ENCODE data around the gene SOX6. TPM values are rescaled to one million over a fixed set of nuclear protein-coding genes. Genes with fewer than 3 reads are reported as not detected.

SOX6 gene
- total RNA-seq, 1 donor from 2014 or later: 7.6 TPM

- H4K20me1 ChIP-seq (ENCODE audit: low read depth): no peaks in the 10 kb centered on the region
- H3K4me2 ChIP-seq: no peak overlapping the region
- Mint-ChIP-seq H3K9me3 (peaks cover 9% of the 10 kb centered on the region), H3K4me1 (peaks cover 21% of the 10 kb centered on the region), H3K4me3 (no peak overlapping the region), H3K27ac (no peak overlapping the region), H3K36me3 (peaks cover 9% of the 10 kb centered on the region), H3K27me3 (ENCODE audit: insufficient read depth, low read depth) (peaks cover 2% of the 10 kb centered on the region)
- peaks cover 28% of the 10 kb centered on the region for H3K4me1 ChIP-seq
- H3K9ac ChIP-seq: no peak overlapping the region
- no peak for DNase-seq (ENCODE audit: low spot score)
- no peaks in the 10 kb centered on the region for H3K36me3 ChIP-seq
- no peaks in the 10 kb centered on the region for H3K79me2 ChIP-seq (ENCODE audit: low read depth)
- no peak overlapping the region for H2AFZ ChIP-seq (replicated peaks)
- no peaks in the 10 kb centered on the region for H3K9me3 ChIP-seq (ENCODE audit: low read depth)
- H3K27me3 ChIP-seq: no peaks in the 10 kb centered on the region
- H3K27ac ChIP-seq: no peak overlapping the region
- TF ChIP-seq EZH2phosphoT487 (IDR thresholded peaks at IDR 0.05) (no peak), EZH2 (IDR thresholded peaks at IDR 0.05) (no peak), CTCF (IDR thresholded peaks at IDR 0.05) (no peak)
- no peaks in the 10 kb centered on the region for H3F3A ChIP-seq (ENCODE audit: low read depth)
- H3K4me3 ChIP-seq: no peak overlapping the region
Observed at GRCh38 chr11:16099343-16099900, 256.9 kb downstream of the SOX6 start.

- H3K27me3 Mint-ChIP-seq (ENCODE audit: insufficient read depth, low read depth): peaks cover 4% of the 10 kb centered on the region
- DNase-seq (ENCODE audit: low spot score): no peak
- Histone ChIP-seq H3K79me2 (ENCODE audit: low read depth) (no peaks in the 10 kb centered on the region), H3F3A (ENCODE audit: low read depth) (no peaks in the 10 kb centered on the region), H2AFZ (replicated peaks) (no peak overlapping the region), H3K9me3 (ENCODE audit: low read depth) (no peaks in the 10 kb centered on the region), H3K27ac (no peak overlapping the region), H3K4me3 (no peak overlapping the region), H3K36me3 (no peaks in the 10 kb centered on the region), H3K27me3 (no peaks in the 10 kb centered on the region), H3K4me2 (no peak overlapping the region), H4K20me1 (ENCODE audit: low read depth) (no peaks in the 10 kb centered on the region), H3K4me1 (peaks cover 28% of the 10 kb centered on the region), H3K9ac (no peak overlapping the region)
- H3K9me3 Mint-ChIP-seq: peaks cover 9% of the 10 kb centered on the region
- H3K4me1 Mint-ChIP-seq: peaks cover 24% of the 10 kb centered on the region
- no peak overlapping the region for H3K27ac Mint-ChIP-seq
- peaks cover 9% of the 10 kb centered on the region for H3K36me3 Mint-ChIP-seq
- TF ChIP-seq EZH2 (IDR thresholded peaks at IDR 0.05) (no peak), EZH2phosphoT487 (IDR thresholded peaks at IDR 0.05) (no peak)
- no peak overlapping the region for H3K4me3 Mint-ChIP-seq
Observed at GRCh38 chr11:16098526-16099205, 257.7 kb downstream of the SOX6 start.

- Histone ChIP-seq H3K4me1 (peaks cover 33% of the 10 kb centered on the region), H3K4me3 (no peak overlapping the region), H3K4me2 (peak overlapping the region; percentile 23), H3K27ac (no peak overlapping the region), H2AFZ (replicated peaks) (no peak overlapping the region), H3K9me3 (ENCODE audit: low read depth) (no peaks in the 10 kb centered on the region), H3K36me3 (no peaks in the 10 kb centered on the region), H3K9ac (no peak overlapping the region), H3F3A (ENCODE audit: low read depth) (no peaks in the 10 kb centered on the region), H4K20me1 (ENCODE audit: low read depth) (no peaks in the 10 kb centered on the region), H3K79me2 (ENCODE audit: low read depth) (no peaks in the 10 kb centered on the region), H3K27me3 (no peaks in the 10 kb centered on the region)
- H3K27ac Mint-ChIP-seq: no peak overlapping the region
- peaks cover 2% of the 10 kb centered on the region for H3K27me3 Mint-ChIP-seq (ENCODE audit: insufficient read depth, low read depth)
- H3K4me1 Mint-ChIP-seq: peaks cover 24% of the 10 kb centered on the region
- no peak overlapping the region for H3K4me3 Mint-ChIP-seq
- H3K36me3 Mint-ChIP-seq: peaks cover 4% of the 10 kb centered on the region
- DNase-seq (ENCODE audit: low spot score): peak; percentile 64
- no peaks in the 10 kb centered on the region for H3K9me3 Mint-ChIP-seq
- TF ChIP-seq CTCF (IDR thresholded peaks at IDR 0.05) (no peak), EZH2phosphoT487 (IDR thresholded peaks at IDR 0.05) (no peak), EZH2 (IDR thresholded peaks at IDR 0.05) (no peak)
Observed at GRCh38 chr11:16097543-16097942, 258.8 kb downstream of the SOX6 start.

GRCh38 chr11:16096336-16096735, 260.0 kb downstream of the SOX6 start:
- TF ChIP-seq EZH2phosphoT487 (IDR thresholded peaks at IDR 0.05) (no peak), CTCF (IDR thresholded peaks at IDR 0.05) (no peak), EZH2 (IDR thresholded peaks at IDR 0.05) (no peak)
- Histone ChIP-seq H3K4me3 (no peak overlapping the region), H3K9me3 (ENCODE audit: low read depth) (no peaks in the 10 kb centered on the region), H3K27ac (no peak overlapping the region), H2AFZ (replicated peaks) (no peak overlapping the region), H3K4me1 (peaks cover 39% of the 10 kb centered on the region), H4K20me1 (ENCODE audit: low read depth) (no peaks in the 10 kb centered on the region), H3F3A (ENCODE audit: low read depth) (no peaks in the 10 kb centered on the region), H3K79me2 (ENCODE audit: low read depth) (no peaks in the 10 kb centered on the region), H3K9ac (no peak overlapping the region), H3K27me3 (no peaks in the 10 kb centered on the region), H3K4me2 (no peak overlapping the region), H3K36me3 (no peaks in the 10 kb centered on the region)
- Mint-ChIP-seq H3K4me3 (no peak overlapping the region), H3K9me3 (no peaks in the 10 kb centered on the region), H3K4me1 (peaks cover 27% of the 10 kb centered on the region), H3K27ac (no peak overlapping the region), H3K36me3 (peaks cover 2% of the 10 kb centered on the region), H3K27me3 (ENCODE audit: insufficient read depth, low read depth) (peaks cover 2% of the 10 kb centered on the region)
- no peak for DNase-seq (ENCODE audit: low spot score)
